NCI-H2171 treated with DMSO at 0.1 percent for 48 hours (cell line): Measurements from ENCODE around the gene CDK10.

Experiments
- DNase-seq: peaks from one replicate; lab custom pipeline; 2025; lab: John Stamatoyannopoulos, UW

CDK10 gene

DNA sequence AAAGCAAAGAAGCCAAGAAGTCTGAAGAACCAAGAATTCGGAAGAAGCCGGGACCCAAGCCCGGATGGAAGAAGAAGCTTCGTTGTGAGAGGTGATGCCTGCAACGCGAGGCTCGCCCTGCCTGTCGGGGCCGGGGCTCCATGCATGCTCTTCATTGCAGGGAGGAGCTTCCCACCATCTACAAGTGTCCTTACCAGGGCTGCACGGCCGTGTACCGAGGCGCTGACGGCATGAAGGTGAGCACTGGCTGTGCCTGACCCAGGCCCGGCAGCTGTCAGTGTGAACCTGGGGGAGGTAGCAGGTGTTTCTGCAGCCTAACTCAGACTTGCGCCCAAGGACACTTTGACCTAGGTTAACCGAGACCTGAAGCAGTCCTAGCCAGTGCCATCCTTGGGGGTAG lies 46.8 kb downstream of the CDK10 start:
- no peak for DNase-seq

DNA sequence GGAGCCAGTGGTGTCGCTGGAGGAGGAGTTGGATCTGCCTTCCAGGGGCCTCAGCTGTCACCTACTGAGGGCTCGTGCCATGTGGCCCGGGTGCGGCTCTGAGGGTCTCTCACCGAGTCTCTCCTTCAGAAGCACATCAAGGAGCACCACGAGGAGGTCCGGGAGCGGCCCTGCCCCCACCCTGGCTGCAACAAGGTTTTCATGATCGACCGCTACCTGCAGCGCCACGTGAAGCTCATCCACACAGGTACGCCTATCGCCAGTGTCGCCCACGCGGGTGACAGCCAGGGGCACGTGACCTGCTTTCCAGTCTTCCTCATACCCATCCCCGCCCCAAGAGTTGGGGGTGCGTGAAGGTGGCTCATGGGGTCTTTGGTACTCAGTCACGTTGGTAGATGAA lies 47.3 kb downstream of the CDK10 start:
- no peak for DNase-seq

DNA sequence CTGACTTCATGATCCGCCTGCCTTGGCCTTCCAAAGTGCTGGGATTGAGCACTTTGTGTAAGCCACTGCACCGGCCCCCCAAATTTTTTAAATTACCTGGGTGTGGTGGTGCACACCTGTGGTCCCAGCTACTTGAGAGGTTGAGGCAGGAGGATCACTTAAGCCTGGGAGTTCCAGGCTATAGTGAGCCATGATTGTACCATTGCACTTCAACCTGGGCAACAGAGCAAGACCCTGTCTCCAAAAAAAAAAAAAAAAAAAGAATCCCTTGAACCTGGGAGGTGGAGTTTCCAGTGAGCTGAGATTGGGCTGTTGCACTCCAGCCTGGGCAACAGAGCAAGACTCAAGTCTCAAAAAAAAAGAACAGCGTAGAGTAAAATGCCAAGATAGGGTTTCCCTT lies 50.1 kb downstream of the CDK10 start:
- DNase-seq = no peak

DNA sequence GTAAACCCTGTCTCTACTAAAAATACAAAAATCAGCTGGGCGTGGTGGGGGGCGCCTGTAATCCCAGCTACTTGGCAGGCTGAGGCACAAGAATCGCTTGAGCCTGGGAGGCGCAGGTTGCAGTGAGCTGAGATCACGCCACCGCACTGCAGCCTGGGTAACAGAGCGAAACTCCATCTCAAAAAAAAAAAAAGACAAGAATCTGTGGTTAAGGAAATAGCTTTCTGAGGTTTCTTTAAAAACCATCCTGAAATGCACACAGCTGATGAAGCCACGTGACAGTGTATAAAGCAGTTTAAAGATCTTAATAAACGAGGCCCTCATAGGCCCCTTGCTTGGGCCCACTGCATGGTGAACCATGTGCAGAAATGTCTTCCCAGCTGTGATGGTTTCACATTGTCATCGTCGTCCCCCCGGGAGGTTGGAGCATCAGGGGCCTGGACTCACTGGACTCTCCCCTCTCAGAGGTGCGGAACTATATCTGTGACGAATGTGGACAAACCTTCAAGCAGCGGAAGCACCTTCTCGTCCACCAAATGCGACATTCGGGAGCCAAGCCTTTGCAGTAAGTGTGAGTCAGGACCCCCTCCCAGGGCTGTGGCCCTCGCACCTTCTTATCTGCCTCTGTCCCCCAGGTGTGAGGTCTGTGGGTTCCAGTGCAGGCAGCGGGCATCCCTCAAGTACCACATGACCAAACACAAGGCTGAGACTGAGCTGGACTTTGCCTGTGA lies 51.0 kb downstream of the CDK10 start:
- no peak for DNase-seq

DNA sequence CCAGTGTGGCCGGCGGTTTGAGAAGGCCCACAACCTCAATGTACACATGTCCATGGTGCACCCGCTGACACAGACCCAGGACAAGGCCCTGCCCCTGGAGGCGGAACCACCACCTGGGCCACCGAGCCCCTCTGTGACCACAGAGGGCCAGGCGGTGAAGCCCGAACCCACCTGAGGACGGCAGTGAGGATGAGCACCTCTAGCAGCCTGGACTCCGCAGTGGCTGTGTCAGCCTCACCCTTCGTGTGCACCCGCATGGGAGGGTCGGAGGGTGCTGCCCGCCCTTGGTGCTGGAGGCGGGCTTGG lies 51.5 kb downstream of the CDK10 start:
- no peak for DNase-seq

- DNase-seq = no peak
Measured at GRCh38 chr16:89738538-89739317, 52.2 kb downstream of the CDK10 start.

GRCh38 chr16:89739383-89739782 lies 52.9 kb downstream of the CDK10 start:
- no peak for DNase-seq

DNA sequence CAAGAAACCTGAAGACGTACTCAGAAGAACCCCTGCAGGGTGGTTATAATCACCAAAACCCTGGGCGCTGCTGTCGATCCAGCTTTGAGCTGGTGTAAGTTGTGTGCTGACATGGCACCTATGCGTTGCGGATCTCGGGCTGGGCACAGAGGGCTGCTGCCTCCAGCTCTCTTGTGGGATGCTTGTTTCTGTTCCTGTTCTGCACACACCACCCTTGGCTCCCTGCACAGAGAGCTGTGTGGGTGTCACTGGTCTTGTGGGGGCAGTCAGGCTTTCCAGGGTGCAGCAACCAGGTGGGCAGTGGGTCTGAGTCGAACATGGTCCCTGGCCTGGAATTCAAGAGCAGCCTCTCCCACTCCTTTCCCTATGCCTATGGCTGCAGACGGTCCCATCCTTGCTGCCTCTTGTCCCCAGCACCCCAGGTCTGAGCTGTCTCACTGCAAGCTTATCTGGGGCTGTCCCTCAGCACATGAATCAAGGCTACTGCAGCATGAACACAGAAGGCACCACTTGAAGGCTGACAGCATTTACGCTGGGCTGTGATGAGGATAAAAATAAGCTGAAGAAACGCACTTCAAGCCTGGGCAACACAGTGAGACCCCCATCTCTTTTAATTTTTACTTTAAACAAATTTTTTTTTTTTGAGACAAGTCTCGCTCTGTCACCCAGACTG lies 55.0 kb downstream of the CDK10 start:
- DNase-seq = no peak

DNA sequence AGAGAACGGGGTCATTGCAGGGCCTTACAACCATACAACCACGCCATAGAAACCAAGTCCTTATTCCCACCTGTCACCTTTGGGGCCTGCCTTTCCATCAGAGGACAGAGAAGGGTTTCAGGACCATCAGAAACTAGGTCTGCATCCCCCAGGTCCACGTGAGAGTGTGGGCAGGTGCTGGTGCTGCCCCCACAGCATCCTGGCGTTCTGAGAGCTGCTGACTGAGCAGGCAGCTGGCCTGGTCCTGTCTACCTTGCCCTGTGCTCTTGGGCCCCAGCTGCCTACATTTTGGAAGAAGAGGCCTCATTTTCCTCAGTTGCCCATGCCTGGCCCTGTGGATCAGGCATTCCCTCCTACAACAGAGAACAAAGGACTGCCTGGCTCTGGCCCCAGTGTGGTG lies 56.5 kb downstream of the CDK10 start:
- DNase-seq = no peak

GRCh38 chr16:89744813-89745212 lies 58.3 kb downstream of the CDK10 start:
- no peak for DNase-seq
